Measurements from ENCODE around the gene CFAP73. TPM values are rescaled to one million over a fixed set of nuclear protein-coding genes. Genes with fewer than 3 reads are reported as not detected.

The CFAP73 gene
- total RNA-seq, 1 donor from 2014 or later: not detected

DNA sequence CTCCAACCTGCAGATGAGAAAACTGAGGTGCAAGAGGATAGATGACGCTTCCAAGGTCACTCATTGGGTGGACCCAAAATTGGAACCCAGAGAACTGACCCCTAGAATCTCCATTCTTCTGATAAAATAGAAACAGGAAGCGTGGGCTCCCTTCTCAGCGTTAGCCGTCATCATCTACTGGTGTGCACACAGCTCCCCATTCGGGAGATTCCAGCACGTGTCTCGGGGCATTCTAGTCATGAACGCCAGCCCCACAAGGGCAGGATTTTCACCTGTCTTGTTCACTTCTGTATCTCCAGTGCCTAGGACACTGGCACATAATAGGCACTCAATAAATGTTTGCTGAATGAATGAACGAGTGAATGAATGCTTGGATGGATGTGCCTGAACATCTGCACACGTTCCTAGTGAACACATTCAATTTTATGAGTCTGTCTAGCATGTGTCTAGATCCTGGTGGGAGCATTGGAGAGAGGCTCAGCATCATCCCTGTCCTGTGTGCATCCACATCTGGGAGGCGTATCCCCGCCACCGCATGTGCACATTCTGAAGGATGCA lies 44.5 kb upstream of the CFAP73 start:
- TF ChIP-seq, protein P1, sequence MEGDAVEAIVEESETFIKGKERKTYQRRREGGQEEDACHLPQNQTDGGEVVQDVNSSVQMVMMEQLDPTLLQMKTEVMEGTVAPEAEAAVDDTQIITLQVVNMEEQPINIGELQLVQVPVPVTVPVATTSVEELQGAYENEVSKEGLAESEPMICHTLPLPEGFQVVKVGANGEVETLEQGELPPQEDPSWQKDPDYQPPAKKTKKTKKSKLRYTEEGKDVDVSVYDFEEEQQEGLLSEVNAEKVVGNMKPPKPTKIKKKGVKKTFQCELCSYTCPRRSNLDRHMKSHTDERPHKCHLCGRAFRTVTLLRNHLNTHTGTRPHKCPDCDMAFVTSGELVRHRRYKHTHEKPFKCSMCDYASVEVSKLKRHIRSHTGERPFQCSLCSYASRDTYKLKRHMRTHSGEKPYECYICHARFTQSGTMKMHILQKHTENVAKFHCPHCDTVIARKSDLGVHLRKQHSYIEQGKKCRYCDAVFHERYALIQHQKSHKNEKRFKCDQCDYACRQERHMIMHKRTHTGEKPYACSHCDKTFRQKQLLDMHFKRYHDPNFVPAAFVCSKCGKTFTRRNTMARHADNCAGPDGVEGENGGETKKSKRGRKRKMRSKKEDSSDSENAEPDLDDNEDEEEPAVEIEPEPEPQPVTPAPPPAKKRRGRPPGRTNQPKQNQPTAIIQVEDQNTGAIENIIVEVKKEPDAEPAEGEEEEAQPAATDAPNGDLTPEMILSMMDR (IDR thresholded peaks at IDR 0.05; ENCODE audit: insufficient read depth, low read length, severe bottlenecking): no peak
- FAIRE-seq: no peak
- no peak overlapping the region for H3K4me3 ChIP-seq (ENCODE audit: low read depth, low read length)
- no peaks in the 10 kb centered on the region for H3K36me3 ChIP-seq (ENCODE audit: control insufficient read depth, insufficient read depth, low read length)
- peaks cover 3% of the 10 kb centered on the region for H3K27me3 ChIP-seq (ENCODE audit: control insufficient read depth, insufficient read depth, low read length)
- no peak for DNase-seq (ENCODE audit: low read depth)

GRCh38 chr12:113105606-113106271 lies 43.8 kb upstream of the CFAP73 start:
- no peak for DNase-seq (ENCODE audit: low read depth)
- no peaks in the 10 kb centered on the region for H3K36me3 ChIP-seq (ENCODE audit: control insufficient read depth, insufficient read depth, low read length)
- FAIRE-seq: no peak
- no peak overlapping the region for H3K4me3 ChIP-seq (ENCODE audit: low read depth, low read length)
- H3K27me3 ChIP-seq (ENCODE audit: control insufficient read depth, insufficient read depth, low read length): peaks cover 3% of the 10 kb centered on the region
- TF ChIP-seq, protein P1 (IDR thresholded peaks at IDR 0.05; ENCODE audit: insufficient read depth, low read length, severe bottlenecking): no peak

- TF ChIP-seq, protein P1 (IDR thresholded peaks at IDR 0.05; ENCODE audit: insufficient read depth, low read length, severe bottlenecking): no peak
- no peak for DNase-seq (ENCODE audit: low read depth)
- no peaks in the 10 kb centered on the region for H3K36me3 ChIP-seq (ENCODE audit: control insufficient read depth, insufficient read depth, low read length)
- no peak for FAIRE-seq
- H3K27me3 ChIP-seq (ENCODE audit: control insufficient read depth, insufficient read depth, low read length): peaks cover 3% of the 10 kb centered on the region
- H3K4me3 ChIP-seq (ENCODE audit: low read depth, low read length): no peak overlapping the region
Measured at GRCh38 chr12:113106361-113106760, 43.2 kb upstream of the CFAP73 start.

- Histone ChIP-seq H3K4me3 (ENCODE audit: low read depth, low read length) (no peak overlapping the region), H3K36me3 (ENCODE audit: control insufficient read depth, insufficient read depth, low read length) (no peaks in the 10 kb centered on the region), H3K27me3 (ENCODE audit: control insufficient read depth, insufficient read depth, low read length) (peaks cover 3% of the 10 kb centered on the region)
- no peak for FAIRE-seq
- TF ChIP-seq, protein P1 (IDR thresholded peaks at IDR 0.05; ENCODE audit: insufficient read depth, low read length, severe bottlenecking): no peak
- DNase-seq (ENCODE audit: low read depth): no peak
Measured at GRCh38 chr12:113108308-113108707, 41.2 kb upstream of the CFAP73 start.

- no peak for FAIRE-seq
Measured at GRCh38 chr12:113109360-113109759, 40.2 kb upstream of the CFAP73 start.

More at GRCh38 chr12:113109360-113109759, 40.2 kb upstream of the CFAP73 start:
- H3K27me3 ChIP-seq (ENCODE audit: control insufficient read depth, insufficient read depth, low read length): peaks cover 3% of the 10 kb centered on the region
- TF ChIP-seq, protein P1 (IDR thresholded peaks at IDR 0.05; ENCODE audit: insufficient read depth, low read length, severe bottlenecking): no peak
- H3K4me3 ChIP-seq (ENCODE audit: low read depth, low read length): no peak overlapping the region
- DNase-seq (ENCODE audit: low read depth): no peak
- H3K36me3 ChIP-seq (ENCODE audit: control insufficient read depth, insufficient read depth, low read length): no peaks in the 10 kb centered on the region

All from bronchial epithelial cell (primary cell).